B cell (primary cell): ENCODE data around the gene NEGR1. TPM values are rescaled to one million over a fixed set of nuclear protein-coding genes. Genes with fewer than 3 reads are reported as not detected.

Experiments used
- ATAC-seq: fragments of 200-7000 bp; cut with Tn5 transposase; one replicate; pipeline ENCODE4 v1.10.0; 2021; ENCODE audit warnings: low read depth, mild to moderate bottlenecking, moderate number of reproducible peaks, moderate library complexity
- CTCF ChIA-PET: fragments of 350-600 bp; sonication (Branson Sonifier 250); formaldehyde crosslinking; loops from one replicate; lab custom pipeline; 2021; ENCODE audit warnings: antibody characterized with exemption, inconsistent platforms; lab: Charles Lee
- POLR2A ChIA-PET: fragments of 350-600 bp; sonication (Branson Sonifier 250); formaldehyde crosslinking; loops from one replicate; lab custom pipeline; 2021; ENCODE audit warnings: antibody characterized with exemption; lab: Charles Lee
- DNase-seq: peaks from one replicate; pipeline ENCODE4 v3.0.0; 2013
- H2AFZ ChIP-seq: 2 replicates; pipeline ENCODE4 v1.6.1; 2012; ENCODE audit warnings: mild to moderate bottlenecking, low read depth, low read length; ENCODE audit not compliant: insufficient read depth, poor library complexity, severe bottlenecking
- H3K27ac ChIP-seq, 2 donors: 1 replicate in 1 of 2; 2 replicates in 1 of 2; pipeline ENCODE4 v1.5.1; 2012 to 2013; ENCODE audit warnings: low read length in 2 of 2, mild to moderate bottlenecking in 2 of 2, moderate library complexity in 1 of 2
- H3K27me3 ChIP-seq, 4 experiments: fragments of 200-600 bp in 1 of 4; sonication (generic) in 1 of 4; replicated peaks in 1 of 4; 1 replicate in 2 of 4; 2 replicates in 2 of 4; pipeline versions ENCODE4 v1.6.1 to v1.7.0; 2013 to 2016; ENCODE audit warnings: low read length in 3 of 4, mild to moderate bottlenecking in 2 of 4, mixed read lengths in 1 of 4, moderate library complexity in 1 of 4; ENCODE audit not compliant: insufficient read depth in 4 of 4, control insufficient read depth in 3 of 4; ENCODE audit errors: control extremely low read depth in 1 of 4
- H3K36me3 ChIP-seq, 2 experiments: replicated peaks in 1 of 2; 1 replicate in 1 of 2; 2 replicates in 1 of 2; pipeline versions ENCODE4 v1.6.1 to v1.7.1; 2013; ENCODE audit warnings: low read length in 1 of 2; ENCODE audit not compliant: insufficient read depth in 2 of 2, control insufficient read depth in 1 of 2; ENCODE audit errors: control extremely low read depth in 1 of 2, extremely low read depth in 1 of 2
- H3K4me1 ChIP-seq, 2 donors: fragments of 200-600 bp in 1 of 2; sonication (generic) in 1 of 2; 1 replicate in 1 of 2; 2 replicates in 1 of 2; pipeline versions ENCODE4 v1.5.1 to v1.6.1; 2013 to 2017; ENCODE audit warnings: low read length in 2 of 2; ENCODE audit not compliant: control insufficient read depth in 2 of 2, insufficient read depth in 2 of 2
- H3K4me2 ChIP-seq: replicated peaks from 2 replicates; pipeline ENCODE3; 2012; ENCODE audit warnings: mild to moderate bottlenecking, low read depth, low read length; ENCODE audit not compliant: poor library complexity, severe bottlenecking
- H3K4me3 ChIP-seq, 5 experiments: fragments of 200-600 bp in 1 of 5; sonication (generic) in 1 of 5; 1 replicate in 3 of 5; 2 replicates in 2 of 5; pipeline versions ENCODE4 v1.5.1 to v1.7.0; 2011 to 2016; ENCODE audit warnings: low read length in 4 of 5, mild to moderate bottlenecking in 4 of 5, low read depth in 2 of 5, control low read depth in 1 of 5, moderate library complexity in 1 of 5; ENCODE audit not compliant: insufficient read depth in 1 of 5; ENCODE audit errors: control extremely low read depth in 1 of 5, extremely low read depth in 1 of 5
- H3K79me2 ChIP-seq: fragments of 200-600 bp; sonication (generic); one replicate; pipeline ENCODE4 v1.6.0; 2016; ENCODE audit warnings: low read length; ENCODE audit not compliant: control insufficient read depth, insufficient read depth
- H3K9ac ChIP-seq: fragments of 200-600 bp; sonication (generic); 2 replicates; pipeline ENCODE4 v1.6.1; 2017; ENCODE audit warnings: mild to moderate bottlenecking, low read length, moderate library complexity
- H3K9me3 ChIP-seq, 3 donors: one replicate each; pipeline versions ENCODE4 v1.6.1 to v1.7.1; 2013; ENCODE audit warnings: low read length in 2 of 3; ENCODE audit not compliant: control insufficient read depth in 2 of 3, insufficient read depth in 1 of 3; ENCODE audit errors: control extremely low read depth in 1 of 3
- H4K20me1 ChIP-seq: 2 replicates; pipeline ENCODE4 v1.6.0; 2012; ENCODE audit warnings: mild to moderate bottlenecking, low read length; ENCODE audit not compliant: insufficient read depth, control insufficient read depth, poor library complexity, severe bottlenecking
- H3K27ac Mint-ChIP-seq: one replicate; pipeline ENCODE4 v1.8.0; 2021; ENCODE audit warnings: mixed read lengths
- H3K27me3 Mint-ChIP-seq: one replicate; pipeline ENCODE4 v1.8.0; 2021; ENCODE audit warnings: mixed read lengths
- H3K4me1 Mint-ChIP-seq: one replicate; pipeline ENCODE4 v1.8.0; 2021; ENCODE audit warnings: mixed read lengths
- H3K4me3 Mint-ChIP-seq: one replicate; pipeline ENCODE4 v1.8.0; 2021; ENCODE audit warnings: mixed read lengths
- H3K9me3 Mint-ChIP-seq: one replicate; pipeline ENCODE4 v1.8.0; 2022; ENCODE audit warnings: mixed read lengths; ENCODE audit not compliant: insufficient read depth
- CTCF ChIP-seq: fragments of 200-600 bp; IDR thresholded peaks from one replicate; pipeline ENCODE4 v1.8.0; 2022; ENCODE audit warnings: antibody characterized with exemption, mild to moderate bottlenecking
- EZH2 ChIP-seq: IDR thresholded peaks from 2 replicates; pipeline ENCODE4 v1.6.1; 2012; ENCODE audit warnings: borderline replicate concordance, low read depth, mild to moderate bottlenecking, moderate library complexity, low read length; ENCODE audit not compliant: insufficient read depth, poor library complexity, severe bottlenecking
- WGBS: methylation state at CpG from one replicate; pipeline ENCODE4 v1.1.5; 2013; ENCODE audit warnings: missing lambda C conversion rate; ENCODE audit not compliant: insufficient coverage; 5-methylcytosine and 5-hydroxymethylcytosine counted together
- intact Hi-C: fragments of 100-400 bp; cut with micrococcal nuclease; formaldehyde crosslinking; loops from one replicate; pipeline ENCODE4 v1.10.0; 2022
- polyA plus RNA-seq: library from polyadenylated mRNA; depleted of rRNA; stranded (reverse); fragments of >200 nt; gene quantifications from 2 replicates; pipeline ENCODE4 v1.2.3, GENCODE V29; 2012
- total RNA-seq, 2 donors: library from RNA; stranded (reverse); fragments of 120-200 nt in 1 of 2; gene quantifications; 1 replicate in 1 of 2; 2 replicates in 1 of 2; pipeline versions ENCODE4 v1.2.3 to v1.2.4, GENCODE V29; 2013 to 2022

NEGR1 gene
- total and polyA plus RNA-seq, 2 donors (not counting 1 experiment from before 2014, with no cell fraction given): 0.01 TPM; not detected in 1

GRCh38 chr1:72235062-72235461, 47.3 kb downstream of the NEGR1 start:
- no peaks in the 10 kb centered on the region for H4K20me1 ChIP-seq
- ChIA-PET POLR2A (no interaction called here), CTCF (no interaction called here)
- 98% methylated on average over 5 of the region's 7 CpGs for WGBS
- no peak overlapping the region for H3K4me3 ChIP-seq
- no peak overlapping the region for H2AFZ ChIP-seq
- H3K79me2 ChIP-seq: no peaks in the 10 kb centered on the region
- no peaks in the 10 kb centered on the region for H3K27me3 ChIP-seq
- Mint-ChIP-seq H3K27ac (no peak overlapping the region), H3K4me3 (no peak overlapping the region), H3K9me3 (peaks cover 4% of the 10 kb centered on the region), H3K4me1 (no peaks in the 10 kb centered on the region), H3K27me3 (no peaks in the 10 kb centered on the region)
- no peak overlapping the region for H3K4me2 ChIP-seq
- intact Hi-C loops: no loop called here
- no peaks in the 10 kb centered on the region for H3K36me3 ChIP-seq
- H3K9me3 ChIP-seq: peaks cover 0 to 1% (median 0%) of the 10 kb centered on the region in 3 donors
- ATAC-seq: no peak
- TF ChIP-seq CTCF: no peak
- no peak for TF ChIP-seq EZH2
- DNase-seq: no peak
- H3K9ac ChIP-seq: no peak overlapping the region
- H3K27ac ChIP-seq: no peak overlapping the region
- no peaks in the 10 kb centered on the region for H3K4me1 ChIP-seq

- Histone ChIP-seq H3K27ac (no peak overlapping the region), H3K4me3 (no peak overlapping the region), H3K36me3 (no peaks in the 10 kb centered on the region), H3K4me1 (no peaks in the 10 kb centered on the region), H3K27me3 (no peaks in the 10 kb centered on the region), H3K4me2 (no peak overlapping the region), H3K9me3 (peaks cover 0 to under 1% (median 0%) of the 10 kb centered on the region in 3 donors), H4K20me1 (no peaks in the 10 kb centered on the region), H3K79me2 (no peaks in the 10 kb centered on the region), H3K9ac (no peak overlapping the region), H2AFZ (no peak overlapping the region)
- no peak for DNase-seq
- no CpG with 5 or more reads among the region's 1 CpG for WGBS
- H3K9me3 Mint-ChIP-seq: peaks cover 4% of the 10 kb centered on the region
- intact Hi-C loops: no loop called here
- H3K27ac Mint-ChIP-seq: no peak overlapping the region
- POLR2A ChIA-PET: no interaction called here
- ATAC-seq: no peak
- H3K4me3 Mint-ChIP-seq: no peak overlapping the region
- no peak for TF ChIP-seq EZH2
- TF ChIP-seq CTCF: no peak
- H3K27me3 Mint-ChIP-seq: no peaks in the 10 kb centered on the region
- CTCF ChIA-PET: no interaction called here
- no peaks in the 10 kb centered on the region for H3K4me1 Mint-ChIP-seq
Observed at GRCh38 chr1:72230746-72231145, 51.6 kb downstream of the NEGR1 start.
